OCI-LY1 (cell line): ENCODE measurements around the gene CHRNG.

Source experiments
- H2AFZ ChIP-seq: fragments of 200-600 bp; sonication (generic), shearing (Covaris generic); 2 replicates; pipeline ENCODE4 v1.6.0; 2014; ENCODE audit warnings: antibody characterized with exemption, mild to moderate bottlenecking, low read length
- H3F3A ChIP-seq: fragments of 200-600 bp; sonication (generic), shearing (Covaris generic); 2 replicates; pipeline ENCODE4 v1.6.0; 2014; ENCODE audit warnings: mild to moderate bottlenecking, antibody characterized with exemption, low read length, moderate library complexity; ENCODE audit not compliant: insufficient read depth
- H3K27ac ChIP-seq: fragments of 200-600 bp; sonication (generic); 2 replicates; pipeline ENCODE4 v1.5.1; 2014; ENCODE audit warnings: low read length, mixed run types, mild to moderate bottlenecking, low read depth; ENCODE audit not compliant: poor library complexity, severe bottlenecking
- H3K27me3 ChIP-seq: fragments of 200-600 bp; sonication (generic); 2 replicates; pipeline ENCODE4 v1.6.0; 2014; ENCODE audit warnings: antibody characterized with exemption, mild to moderate bottlenecking, low read length, moderate library complexity; ENCODE audit not compliant: insufficient read depth
- H3K36me3 ChIP-seq: fragments of 200-600 bp; sonication (generic); 2 replicates; pipeline ENCODE4 v1.6.1; 2014; ENCODE audit warnings: mild to moderate bottlenecking, antibody characterized with exemption, low read length, moderate library complexity, mixed read lengths; ENCODE audit not compliant: insufficient read depth
- H3K4me1 ChIP-seq: fragments of 200-600 bp; sonication (generic); 2 replicates; pipeline ENCODE4 v1.5.1; 2014; ENCODE audit warnings: mild to moderate bottlenecking, low read length, moderate library complexity; ENCODE audit not compliant: insufficient read depth, severe bottlenecking
- H3K4me2 ChIP-seq: fragments of 200-600 bp; sonication (generic), shearing (Covaris generic); 2 replicates; pipeline ENCODE4 v1.6.1; 2014; ENCODE audit warnings: low read length
- H3K4me3 ChIP-seq: fragments of 200-600 bp; sonication (generic); 2 replicates; pipeline ENCODE4 v1.5.1; 2014; ENCODE audit warnings: low read length, low read depth, mild to moderate bottlenecking, mixed read lengths; ENCODE audit not compliant: poor library complexity, severe bottlenecking
- H3K79me2 ChIP-seq: fragments of 200-600 bp; shearing (Covaris generic); 2 replicates; pipeline ENCODE4 v1.6.1; 2016; ENCODE audit warnings: mixed run types, low read length, mixed read lengths; ENCODE audit not compliant: insufficient read depth
- H3K9ac ChIP-seq: fragments of 200-600 bp; sonication (generic), shearing (Covaris generic); 2 replicates; pipeline ENCODE4 v1.6.1; 2014; ENCODE audit warnings: mild to moderate bottlenecking, low read length, mixed read lengths
- H3K9me2 ChIP-seq: fragments of 200-600 bp; sonication (generic), shearing (Covaris generic); 2 replicates; pipeline ENCODE4 v1.6.1; 2014; ENCODE audit warnings: low read depth, mild to moderate bottlenecking, low read length, mixed read lengths
- H3K9me3 ChIP-seq: fragments of 200-600 bp; shearing (Covaris generic); 2 replicates; pipeline ENCODE4 v1.6.1; 2014; ENCODE audit warnings: low read length, mixed read lengths
- H4K20me1 ChIP-seq: fragments of 200-600 bp; sonication (generic), shearing (Covaris generic); 2 replicates; pipeline ENCODE4 v1.6.0; 2016; ENCODE audit warnings: mild to moderate bottlenecking, low read length; ENCODE audit not compliant: insufficient read depth
- EZH2 ChIP-seq: fragments of 200-600 bp; sonication (generic), shearing (Covaris generic); IDR thresholded peaks from 2 replicates; pipeline ENCODE4 v1.8.0; 2017; ENCODE audit warnings: borderline replicate concordance, mixed run types, mild to moderate bottlenecking, antibody characterized with exemption, low read length, moderate library complexity, mixed read lengths
- TF ChIP-seq, protein P1 (sequence below): fragments of 200-600 bp; sonication (generic), shearing (Covaris generic); IDR thresholded peaks from 2 replicates; pipeline ENCODE4 v1.5.1; 2017; ENCODE audit warnings: mild to moderate bottlenecking, antibody characterized with exemption, low read length, moderate library complexity, mixed read lengths

Gene CHRNG

DNA sequence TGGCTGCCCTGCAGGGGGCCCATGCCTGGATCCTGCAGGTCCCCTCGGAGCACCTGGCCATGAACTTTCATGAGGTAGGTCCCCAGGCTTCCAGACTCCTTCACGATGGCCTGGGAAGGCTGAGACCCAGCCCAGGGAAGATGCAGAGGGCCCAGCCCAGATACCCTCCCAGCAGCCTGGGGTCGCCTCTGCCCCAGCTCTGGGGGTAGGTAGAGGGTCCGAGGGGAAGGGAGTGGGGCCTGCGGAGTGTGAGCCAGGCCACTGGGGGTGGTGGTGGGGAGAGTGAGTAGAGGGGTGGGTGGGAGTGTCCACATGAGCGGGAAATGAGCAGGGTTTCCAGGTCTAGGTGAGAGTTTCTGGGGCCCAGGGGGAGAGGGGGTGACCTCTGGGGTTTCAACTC is 14.7 kb upstream of the CHRNG start:
- peaks cover 3% of the 10 kb centered on the region; the same call in 1 of the 2 replicates for H3K27me3 ChIP-seq
- no peaks in the 10 kb centered on the region for H3K36me3 ChIP-seq
- H4K20me1 ChIP-seq: no peaks in the 10 kb centered on the region
- no peaks in the 10 kb centered on the region for H3K9me3 ChIP-seq
- no peaks in the 10 kb centered on the region for H3K79me2 ChIP-seq
- H3K27ac ChIP-seq: no peak overlapping the region
- TF ChIP-seq, protein P1, sequence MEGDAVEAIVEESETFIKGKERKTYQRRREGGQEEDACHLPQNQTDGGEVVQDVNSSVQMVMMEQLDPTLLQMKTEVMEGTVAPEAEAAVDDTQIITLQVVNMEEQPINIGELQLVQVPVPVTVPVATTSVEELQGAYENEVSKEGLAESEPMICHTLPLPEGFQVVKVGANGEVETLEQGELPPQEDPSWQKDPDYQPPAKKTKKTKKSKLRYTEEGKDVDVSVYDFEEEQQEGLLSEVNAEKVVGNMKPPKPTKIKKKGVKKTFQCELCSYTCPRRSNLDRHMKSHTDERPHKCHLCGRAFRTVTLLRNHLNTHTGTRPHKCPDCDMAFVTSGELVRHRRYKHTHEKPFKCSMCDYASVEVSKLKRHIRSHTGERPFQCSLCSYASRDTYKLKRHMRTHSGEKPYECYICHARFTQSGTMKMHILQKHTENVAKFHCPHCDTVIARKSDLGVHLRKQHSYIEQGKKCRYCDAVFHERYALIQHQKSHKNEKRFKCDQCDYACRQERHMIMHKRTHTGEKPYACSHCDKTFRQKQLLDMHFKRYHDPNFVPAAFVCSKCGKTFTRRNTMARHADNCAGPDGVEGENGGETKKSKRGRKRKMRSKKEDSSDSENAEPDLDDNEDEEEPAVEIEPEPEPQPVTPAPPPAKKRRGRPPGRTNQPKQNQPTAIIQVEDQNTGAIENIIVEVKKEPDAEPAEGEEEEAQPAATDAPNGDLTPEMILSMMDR: no peak
- no peak for TF ChIP-seq EZH2
- no peak overlapping the region for H3K4me2 ChIP-seq
- no peaks in the 10 kb centered on the region for H3K4me1 ChIP-seq
- no peaks in the 10 kb centered on the region for H3F3A ChIP-seq
- H3K9me2 ChIP-seq: no peaks in the 10 kb centered on the region
- H3K4me3 ChIP-seq: no peak overlapping the region
- no peak overlapping the region for H3K9ac ChIP-seq
- H2AFZ ChIP-seq: no peak overlapping the region

DNA sequence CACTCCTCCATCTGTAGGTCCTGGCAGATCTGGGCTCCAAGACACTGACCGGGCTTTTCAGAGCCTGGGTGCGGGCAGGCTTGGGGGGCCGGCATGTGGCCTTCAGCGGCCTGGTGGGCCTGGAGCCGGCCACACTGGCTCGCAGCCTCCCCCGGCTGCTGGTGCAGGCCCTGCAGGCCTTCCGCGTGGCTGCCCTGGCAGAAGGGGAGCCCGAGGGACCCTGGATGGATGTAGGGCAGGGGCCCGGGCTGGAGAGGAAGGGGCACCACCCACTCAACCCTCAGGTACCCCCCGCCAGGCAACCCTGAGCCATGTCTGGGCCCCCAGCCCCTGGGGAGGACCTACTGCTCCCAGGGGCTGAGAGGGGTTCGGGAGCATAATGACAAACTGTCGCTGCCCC is 14.3 kb upstream of the CHRNG start:
- Histone ChIP-seq H3K9ac (no peak overlapping the region), H3K4me2 (no peak overlapping the region), H3F3A (no peaks in the 10 kb centered on the region), H3K79me2 (no peaks in the 10 kb centered on the region), H2AFZ (no peak overlapping the region), H3K27ac (no peak overlapping the region), H3K9me2 (no peaks in the 10 kb centered on the region), H3K4me1 (no peaks in the 10 kb centered on the region), H3K9me3 (no peaks in the 10 kb centered on the region), H3K27me3 (peaks cover 3% of the 10 kb centered on the region; the same call in 1 of the 2 replicates), H3K4me3 (no peak overlapping the region), H4K20me1 (no peaks in the 10 kb centered on the region), H3K36me3 (no peaks in the 10 kb centered on the region)
- TF ChIP-seq EZH2: no peak
- TF ChIP-seq, protein P1: no peak

DNA sequence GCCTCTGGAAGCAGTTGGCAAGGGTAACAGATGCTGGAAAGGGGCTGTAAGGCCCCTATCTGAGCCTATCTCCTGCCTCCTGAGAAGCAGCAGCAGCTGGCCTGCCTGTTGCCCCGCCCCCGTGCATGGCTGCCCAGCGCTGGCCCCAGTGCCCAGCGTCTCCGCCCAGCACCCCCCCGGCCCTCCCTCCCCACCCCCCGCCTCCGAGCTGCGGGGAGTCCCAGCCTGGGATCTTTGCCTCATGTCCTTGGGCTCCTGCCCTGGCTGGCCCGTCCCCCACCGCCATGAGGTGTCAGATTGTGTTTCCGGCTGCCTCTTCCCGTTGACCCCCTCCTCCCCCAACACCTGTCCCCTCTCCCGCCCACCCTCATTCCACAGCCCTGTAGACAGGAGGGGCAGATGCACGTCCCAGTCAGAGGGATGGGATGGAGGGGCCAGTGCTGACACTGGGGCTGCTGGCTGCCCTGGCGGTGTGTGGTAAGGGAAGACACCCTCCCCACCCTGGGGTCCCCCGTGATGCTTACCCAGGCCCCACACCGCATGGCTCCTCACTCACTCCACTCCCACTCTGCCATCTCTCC is 13.6 kb upstream of the CHRNG start, which contains the start of gene CHRND:
TSS of gene CHRND (plus strand) at position 370 of the 581 bp plus-strand sequence. CDS start at position 426, 56 bp downstream.
- Histone ChIP-seq H3K36me3 (no peaks in the 10 kb centered on the region), H3K4me1 (no peaks in the 10 kb centered on the region), H2AFZ (no peak within 1 kb of the TSS), H3K27ac (no peak within 1 kb of the TSS), H3F3A (no peaks in the 10 kb centered on the region), H3K4me3 (no peak within 1 kb of the TSS), H4K20me1 (no peaks in the 10 kb centered on the region), H3K79me2 (no peaks in the 10 kb centered on the region), H3K9ac (no peak within 1 kb of the TSS), H3K4me2 (no peak within 1 kb of the TSS), H3K9me3 (no peaks in the 10 kb centered on the region), H3K9me2 (no peaks in the 10 kb centered on the region), H3K27me3 (peaks cover 8% of the 10 kb centered on the region; the same call in 1 of the 2 replicates)
- TF ChIP-seq, protein P1: no peak
